HG02981 (cell line): ENCODE results near the gene PHACTR1.

Experiments
- ATAC-seq: cut with Tn5 transposase; IDR thresholded peaks from one replicate; pipeline ENCODE4 v1.9.1; 2021; ENCODE audit warnings: mild to moderate bottlenecking, moderate library complexity; ENCODE audit not compliant: unreplicated experiment

PHACTR1 gene

DNA sequence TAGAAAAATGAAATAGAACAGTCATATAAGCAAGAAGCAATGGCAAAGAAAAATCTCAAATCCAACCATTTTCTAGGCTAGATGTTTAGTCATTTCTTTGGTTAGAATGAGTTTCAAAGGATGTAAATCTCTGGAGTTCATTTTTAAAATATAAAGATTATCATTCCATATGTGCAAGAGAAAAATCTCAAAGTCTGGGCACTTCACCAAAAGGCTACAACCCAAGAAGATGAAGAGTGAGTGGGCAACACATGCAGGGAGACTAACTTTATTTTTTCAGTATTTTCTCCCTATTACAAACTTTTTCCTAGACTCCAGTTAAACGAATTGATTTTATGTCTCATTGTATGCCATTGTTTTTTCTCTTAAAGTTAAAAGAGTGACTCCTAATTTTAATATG is 83.6 kb downstream of the PHACTR1 start:
- ATAC-seq, result no peak

DNA sequence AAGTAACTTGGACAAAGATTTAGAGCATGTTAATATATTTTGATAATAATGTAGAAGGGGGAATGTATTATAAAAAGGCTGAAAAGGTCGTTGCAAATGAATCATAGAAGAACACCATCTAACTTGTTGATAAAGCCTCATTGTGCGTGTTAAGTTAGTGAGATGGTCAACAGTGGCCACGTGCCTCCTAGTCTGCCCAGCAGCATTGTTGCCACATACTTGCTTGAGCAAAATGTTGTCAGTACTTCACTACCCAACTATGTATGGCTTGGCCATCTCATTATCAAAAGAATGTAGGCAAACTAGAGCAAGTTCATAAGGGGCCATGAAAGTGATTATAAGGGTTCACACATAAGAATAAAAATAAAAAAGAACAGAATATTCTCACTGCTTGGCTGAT is 84.6 kb downstream of the PHACTR1 start:
- ATAC-seq, result no peak

DNA sequence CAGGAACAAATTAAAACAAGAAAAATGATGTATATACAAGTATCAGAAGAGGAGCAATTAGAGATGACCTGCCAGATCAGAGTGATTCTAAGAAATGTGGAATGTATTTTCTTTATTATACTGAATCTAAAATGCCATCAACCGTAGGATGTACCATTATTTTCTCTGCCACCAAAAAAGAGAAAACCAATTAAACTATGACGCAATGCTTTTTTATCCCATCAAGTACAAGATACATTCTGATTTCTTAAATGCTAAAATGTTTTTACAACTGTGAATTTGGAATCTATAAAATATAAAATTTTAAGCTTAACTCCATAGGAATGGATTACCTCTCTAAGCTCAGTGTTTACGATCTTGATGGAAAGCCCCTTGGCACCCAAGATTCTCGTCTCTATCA is 85.9 kb downstream of the PHACTR1 start:
- no peak for ATAC-seq

DNA sequence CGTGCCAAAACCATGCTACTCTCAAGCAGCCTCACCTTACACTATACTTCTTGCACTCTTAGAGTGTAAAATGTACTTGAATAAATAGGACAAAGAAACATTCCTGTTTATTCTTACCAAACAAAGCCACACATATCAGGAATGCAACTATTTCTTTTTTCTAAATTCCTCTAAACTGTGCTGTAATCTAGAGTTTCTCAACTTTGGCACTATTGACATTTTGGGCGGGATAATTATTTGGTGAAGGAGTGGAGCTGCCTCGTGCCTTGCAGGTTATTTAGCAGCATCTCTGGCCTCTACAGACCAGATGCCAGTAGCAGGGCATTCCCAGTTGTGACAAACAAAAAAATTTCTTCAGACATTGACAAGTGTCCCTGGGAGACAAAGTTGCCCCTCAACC is 86.9 kb downstream of the PHACTR1 start:
- ATAC-seq, result no peak

DNA sequence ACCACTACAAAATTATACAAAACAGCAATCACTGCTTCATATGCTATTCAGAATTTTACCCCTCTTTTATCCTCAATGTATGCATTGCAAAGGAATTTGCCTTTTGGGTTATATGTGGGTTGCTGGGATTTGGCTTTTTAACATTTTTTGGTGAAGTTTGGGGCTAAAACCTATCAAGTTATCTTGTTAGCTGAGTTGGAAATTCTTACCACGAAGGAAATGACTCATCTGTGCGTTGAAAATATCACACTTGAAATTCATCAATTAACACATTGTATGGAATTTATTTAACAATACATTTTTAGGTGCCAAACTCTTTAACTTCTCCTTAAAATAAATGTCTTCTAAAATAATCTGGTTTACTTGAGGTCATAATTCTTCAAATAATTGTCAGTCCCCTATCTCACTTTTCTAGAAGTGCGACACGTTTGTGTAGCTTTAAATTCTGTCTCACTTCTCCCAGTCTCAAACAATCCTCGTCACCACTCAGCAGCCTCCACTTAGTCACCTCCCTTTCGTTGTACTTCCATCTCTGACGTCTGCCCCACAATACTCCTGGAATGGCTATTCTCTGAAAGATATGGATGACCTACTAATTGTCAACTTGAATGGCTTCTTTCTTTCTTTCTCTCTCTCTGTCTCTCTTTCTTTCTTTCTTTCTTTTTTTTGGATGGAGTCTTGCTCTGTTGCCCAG is 88.5 kb downstream of the PHACTR1 start:
- no peak for ATAC-seq

DNA sequence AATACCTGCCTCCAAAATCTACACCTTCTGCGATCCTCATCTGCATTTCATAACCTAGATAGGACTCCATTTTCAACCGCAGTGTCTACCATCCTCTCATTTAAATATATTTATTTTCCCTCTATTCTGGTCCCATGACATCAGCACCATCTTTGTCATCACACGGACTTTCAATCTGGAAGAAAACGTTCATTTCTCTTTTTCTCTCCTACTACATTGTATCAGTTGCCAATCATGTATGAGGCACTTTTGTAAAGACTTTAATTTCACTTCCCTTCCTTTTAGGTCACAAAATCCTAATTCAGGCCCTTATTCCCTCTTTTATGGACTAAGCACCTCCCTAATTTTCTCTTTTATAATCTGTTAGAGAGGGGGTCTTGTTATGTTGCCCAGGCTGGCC is 89.6 kb downstream of the PHACTR1 start:
- ATAC-seq, result no peak

DNA sequence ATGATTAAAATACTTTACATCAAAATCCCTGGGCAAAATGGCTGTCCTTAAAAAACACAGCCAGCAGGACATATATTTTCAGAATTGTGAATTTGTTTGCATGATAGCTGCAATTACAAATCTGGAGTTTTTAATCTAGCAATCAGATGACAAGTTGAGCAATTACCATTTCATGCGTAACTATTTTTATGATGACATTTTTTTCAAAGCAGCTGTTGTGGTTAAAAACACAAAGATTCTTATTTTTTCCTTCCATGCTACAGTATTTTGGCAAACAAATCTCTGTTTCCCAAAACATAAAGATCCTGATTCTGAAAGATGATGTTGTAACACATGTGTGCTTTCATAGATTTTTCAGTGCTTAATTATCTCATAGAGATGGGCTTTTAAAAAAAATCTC is 90.2 kb downstream of the PHACTR1 start:
- no peak for ATAC-seq

DNA sequence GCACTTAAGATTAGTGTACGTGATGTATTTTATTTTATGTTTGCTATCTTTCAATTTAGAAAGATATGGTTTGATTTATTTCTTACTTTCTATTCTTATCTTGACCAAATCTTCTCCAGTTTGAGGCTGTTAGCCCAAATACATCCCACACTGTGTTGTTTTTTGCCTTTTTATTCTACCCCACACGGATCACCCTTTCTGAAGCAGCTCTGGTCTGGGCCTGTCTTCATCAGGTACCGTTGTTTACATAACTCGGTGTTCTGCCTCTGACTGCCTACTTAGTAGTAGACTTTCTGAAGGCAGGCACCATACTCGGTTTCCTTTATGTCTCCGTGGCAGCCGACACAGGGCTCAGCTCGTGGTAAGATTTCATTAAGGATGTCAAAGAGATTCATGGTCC is 95.0 kb downstream of the PHACTR1 start:
- ATAC-seq, result no peak

DNA sequence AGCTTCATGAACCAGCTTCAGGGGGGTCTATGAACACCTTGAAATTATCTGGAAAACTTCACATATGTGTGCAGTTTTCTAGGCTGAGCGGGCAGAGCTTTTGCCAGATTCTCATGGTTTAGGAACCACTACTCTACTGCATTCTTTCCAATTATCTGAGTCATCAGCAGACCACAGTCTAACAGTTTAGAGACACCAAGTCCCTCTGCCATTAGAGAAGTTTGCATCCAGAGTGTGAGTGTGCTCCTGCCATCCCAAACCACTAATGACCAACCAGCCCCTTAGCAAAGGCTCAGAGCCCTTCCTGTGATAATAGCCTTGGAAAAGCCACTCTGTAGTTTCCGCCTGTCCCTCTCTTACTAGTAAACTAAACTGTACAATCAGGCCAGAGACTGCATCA is 96.8 kb downstream of the PHACTR1 start:
- no peak for ATAC-seq

DNA sequence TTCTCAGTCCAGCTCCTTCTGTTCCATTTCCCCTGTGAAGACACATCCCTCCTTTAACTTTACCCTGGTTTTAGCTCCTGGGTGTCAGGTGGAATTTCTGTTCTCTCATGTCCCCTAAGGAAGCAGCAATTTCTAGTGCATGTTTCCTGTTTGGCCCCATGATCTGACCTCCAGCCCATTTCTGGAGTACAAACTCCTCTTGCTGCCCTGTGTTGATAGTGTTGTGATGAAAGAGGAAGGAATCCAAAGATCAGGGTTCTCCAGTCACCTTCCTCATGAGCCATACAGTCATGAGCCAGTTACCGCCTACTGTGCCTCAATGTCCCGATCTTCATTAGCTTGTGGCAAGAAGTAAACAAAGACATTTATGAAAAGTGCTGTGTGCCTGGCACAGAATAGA is 97.4 kb downstream of the PHACTR1 start:
- no peak for ATAC-seq

DNA sequence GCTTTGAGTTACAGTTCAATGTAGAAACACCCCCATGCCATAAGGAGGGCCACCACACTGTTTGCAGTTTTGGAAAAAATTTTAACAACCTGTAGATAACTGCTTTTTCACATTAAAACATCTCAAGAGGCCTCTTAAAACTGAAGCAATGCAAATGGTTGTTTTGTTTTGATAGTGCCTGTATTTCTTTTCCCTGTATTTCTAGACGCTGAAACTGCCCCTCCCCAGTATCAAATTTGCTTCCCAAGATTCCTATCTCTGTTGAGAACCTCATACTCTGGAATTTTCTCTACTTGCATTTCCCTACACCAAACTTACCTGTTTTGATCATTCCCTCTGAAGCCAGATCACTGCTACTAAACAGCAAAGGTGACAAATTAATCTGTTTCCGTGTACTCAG is 98.5 kb downstream of the PHACTR1 start:
- no peak for ATAC-seq

DNA sequence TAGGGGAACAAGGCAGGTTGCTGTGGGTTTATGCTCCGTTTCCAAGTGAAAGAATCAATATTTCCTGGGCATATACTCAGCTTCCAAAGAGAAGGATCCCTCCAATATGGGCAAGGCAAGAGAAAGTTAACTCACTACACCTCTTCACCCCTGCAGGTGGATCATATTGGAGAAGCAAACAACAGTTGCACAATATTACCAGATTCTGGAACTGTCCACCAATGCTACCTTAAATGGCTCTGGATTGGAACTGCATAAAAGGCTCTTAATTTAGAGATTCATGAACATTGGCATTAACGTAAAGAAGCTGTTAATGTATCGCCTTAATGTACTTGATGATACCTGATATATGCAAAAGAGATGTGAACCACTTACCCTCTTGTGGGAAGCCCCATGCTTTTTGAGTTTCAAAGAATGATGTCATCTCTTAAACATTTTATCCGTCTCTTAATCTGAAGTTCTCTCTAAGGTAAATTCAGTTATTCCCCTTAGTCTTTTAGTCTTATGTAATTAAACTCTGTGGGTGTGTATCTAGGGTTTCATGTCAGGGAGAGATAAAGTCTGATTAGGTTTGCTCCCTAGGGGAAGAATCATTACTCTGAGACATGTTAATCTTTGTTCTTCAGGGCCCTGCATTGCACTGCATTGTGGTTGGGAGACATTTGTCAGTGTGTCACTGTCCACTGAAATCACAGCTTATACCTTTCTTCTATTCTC is 99.5 kb downstream of the PHACTR1 start:
- no peak for ATAC-seq

DNA sequence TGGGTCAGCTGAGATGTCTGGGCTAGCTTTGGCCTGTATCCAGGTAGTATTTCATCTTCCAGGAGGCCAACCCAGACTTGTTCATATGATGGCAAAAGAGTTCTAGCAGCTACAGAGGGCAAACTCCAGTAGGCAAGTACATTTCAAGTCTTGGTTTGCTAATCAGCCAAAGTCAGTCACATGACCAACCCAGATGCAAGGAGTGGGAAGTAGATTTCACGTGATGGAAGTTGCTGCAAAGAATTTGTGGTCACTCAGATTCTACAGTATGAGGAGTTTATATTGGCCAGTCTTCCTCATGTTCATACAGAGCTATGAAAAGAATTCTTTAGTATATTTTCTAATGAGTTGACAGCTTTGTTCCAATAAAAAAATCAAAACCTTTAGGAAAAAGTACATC is 101.8 kb downstream of the PHACTR1 start:
- no peak for ATAC-seq

DNA sequence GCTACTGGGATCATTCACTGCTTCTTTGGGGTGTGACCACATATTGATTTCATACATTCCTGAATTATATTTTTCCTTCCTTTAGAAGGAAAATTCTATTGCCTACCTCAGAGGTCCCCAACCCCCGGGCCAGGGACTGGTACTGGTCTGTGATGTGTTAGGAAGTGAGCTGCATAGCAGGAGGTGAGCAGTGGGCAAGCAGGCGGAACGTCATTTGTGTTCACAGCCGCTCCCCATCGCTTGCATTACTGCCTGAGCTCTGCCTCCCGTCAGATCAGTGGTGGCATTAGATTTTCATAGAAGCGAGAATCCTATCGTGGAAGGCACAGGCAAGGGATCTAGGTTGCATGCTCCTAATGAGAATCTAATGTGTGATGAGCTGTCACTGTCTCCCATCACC is 107.3 kb downstream of the PHACTR1 start:
- ATAC-seq, result no peak

DNA sequence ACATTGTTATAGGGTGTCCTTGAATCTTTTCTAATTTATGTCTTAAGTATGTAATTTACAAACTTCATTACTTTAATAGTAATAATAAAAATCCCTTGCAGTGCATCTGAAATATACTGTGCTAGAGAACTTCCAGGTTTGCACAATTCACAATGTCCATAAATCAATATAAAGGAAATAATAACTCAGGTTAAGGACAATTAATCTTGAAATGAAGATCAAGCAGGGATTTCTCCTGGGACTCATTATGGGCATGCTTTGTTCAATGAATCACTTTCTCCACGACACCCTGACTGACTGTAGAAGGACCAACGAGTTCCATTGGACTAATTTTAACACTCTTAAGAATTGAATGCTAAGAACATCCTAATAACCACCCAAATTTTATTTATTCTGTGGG is 110.0 kb downstream of the PHACTR1 start:
- no peak for ATAC-seq

DNA sequence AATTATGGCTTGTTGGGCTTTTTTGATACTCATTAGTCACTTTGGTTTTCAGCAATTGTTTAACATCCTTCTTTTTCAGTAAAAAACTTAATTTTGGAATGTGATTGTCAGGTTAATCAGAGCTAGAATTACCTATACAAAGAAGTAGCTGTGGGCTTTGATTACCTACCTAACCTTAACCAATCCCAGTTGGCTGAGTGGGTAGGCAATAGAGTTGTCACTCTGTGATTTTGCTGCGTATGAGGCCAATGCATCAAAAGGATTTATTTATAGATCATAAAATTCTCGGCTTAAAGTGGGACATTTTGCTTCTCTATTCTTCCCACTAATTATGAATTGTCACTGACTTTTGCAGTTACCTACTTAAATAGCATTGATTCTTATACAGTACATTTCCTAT is 111.4 kb downstream of the PHACTR1 start:
- ATAC-seq, result no peak

DNA sequence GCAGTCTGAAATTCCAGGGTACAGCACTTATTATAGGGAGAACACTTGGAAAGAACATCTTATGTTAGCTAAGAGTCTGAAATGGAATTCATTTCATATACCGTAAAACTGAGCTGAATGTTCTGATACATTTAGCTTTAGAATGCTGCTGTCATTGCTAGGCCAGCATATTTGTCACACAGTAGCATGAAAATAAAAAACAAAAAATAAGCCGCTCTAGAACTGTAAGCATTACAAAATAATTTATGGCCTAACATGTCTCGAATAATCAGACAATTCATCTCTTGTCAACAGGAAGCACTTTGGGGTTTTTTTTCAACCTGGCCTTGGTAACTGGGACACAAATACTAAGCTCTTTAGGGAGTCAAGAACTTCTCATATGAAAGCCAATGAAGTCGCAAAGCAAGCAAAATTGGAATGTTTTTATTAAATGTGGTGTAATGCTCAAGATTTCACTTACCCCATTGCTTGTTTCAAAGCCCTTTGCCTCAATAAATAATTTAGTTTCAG is 115.7 kb downstream of the PHACTR1 start:
- no peak for ATAC-seq

DNA sequence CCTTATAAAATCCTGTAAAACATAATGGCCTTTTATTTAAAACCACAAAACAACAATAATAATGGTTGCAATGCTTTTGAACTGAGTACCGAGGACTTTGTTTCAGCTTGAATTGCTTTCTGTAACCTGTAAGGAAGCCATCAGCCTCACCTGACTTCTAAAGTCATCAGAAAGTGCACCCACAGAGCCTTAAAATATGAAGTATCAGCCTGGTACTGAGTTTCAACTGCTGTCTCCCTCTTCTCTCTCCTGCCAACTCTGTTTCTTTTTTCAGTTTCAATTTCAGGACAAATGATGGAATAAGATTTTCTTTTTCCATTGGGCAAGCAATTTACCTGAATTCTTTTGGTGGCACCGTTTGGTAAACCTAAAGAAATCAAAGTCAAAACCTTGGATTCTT is 119.4 kb downstream of the PHACTR1 start:
- no peak for ATAC-seq

DNA sequence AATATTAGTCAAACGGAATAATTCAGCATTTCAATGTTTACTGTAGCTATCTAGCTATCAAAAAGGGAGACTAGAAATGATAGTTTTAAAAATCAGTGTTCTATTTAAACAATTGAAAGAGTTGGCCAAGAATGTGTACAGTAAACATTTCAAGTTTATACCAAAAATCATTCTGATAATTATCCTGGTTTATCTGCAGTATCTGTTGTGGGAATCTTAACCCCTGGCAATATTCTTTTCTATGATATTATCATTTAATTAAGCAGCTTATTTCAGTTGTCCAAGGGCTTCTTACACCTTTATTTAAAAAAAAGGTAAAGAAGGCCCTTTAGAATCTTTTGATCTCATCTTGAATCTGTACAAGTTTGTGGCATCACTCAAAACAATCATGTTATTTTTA is 125.1 kb downstream of the PHACTR1 start:
- no peak for ATAC-seq

DNA sequence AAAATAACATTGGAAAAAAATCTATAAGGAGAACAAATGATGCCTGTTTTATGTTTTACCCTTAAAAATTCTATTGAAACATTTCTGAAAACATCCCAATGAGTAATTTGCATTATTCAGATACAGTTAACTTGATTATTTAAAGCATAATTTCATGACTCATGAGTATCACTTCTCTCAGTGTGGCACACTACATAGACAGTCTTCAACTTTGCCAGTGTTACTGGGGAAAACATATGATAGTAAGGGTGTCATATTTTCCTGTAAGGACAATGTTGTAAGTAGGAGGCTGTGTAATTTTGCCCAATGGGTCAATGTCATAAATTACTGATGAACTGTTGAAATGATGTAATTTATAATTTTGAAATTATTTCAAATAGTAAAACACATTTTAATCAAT is 125.5 kb downstream of the PHACTR1 start:
- no peak for ATAC-seq

DNA sequence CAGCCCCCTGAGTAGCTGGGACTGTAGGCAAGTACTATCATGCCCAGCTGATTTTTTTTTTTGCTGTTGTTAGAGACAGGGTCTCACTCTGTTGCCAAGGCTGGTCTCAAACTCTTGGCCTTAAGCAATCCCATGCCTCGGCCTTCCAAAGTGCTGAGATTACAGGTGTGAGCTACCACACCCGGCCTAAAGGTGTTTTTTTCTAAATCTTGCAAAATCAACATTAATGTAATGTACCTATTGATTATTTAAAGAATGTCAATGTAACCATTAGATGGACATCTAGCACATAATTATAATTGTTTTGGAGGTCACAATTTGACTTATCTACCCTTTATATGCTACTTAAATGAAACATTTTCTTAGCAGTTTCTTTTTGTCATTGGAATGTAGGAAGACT is 126.1 kb downstream of the PHACTR1 start:
- no peak for ATAC-seq
